HFFc6 (cell line): ENCODE results near the gene MECR. TPM values are rescaled to one million over a fixed set of nuclear protein-coding genes. Genes with fewer than 3 reads are reported as not detected.
A peak's percentile ranks its signal among the peaks of the same experiment; 100 is the strongest.

Source experiments
- DNase-seq: peaks from one replicate; pipeline ENCODE4 v3.0.0-alpha.2; 2018
- H3K27ac Mint-ChIP-seq: 2 replicates; pipeline ENCODE4 v1.8.0; 2020; ENCODE audit warnings: mild to moderate bottlenecking, mixed read lengths
- H3K27me3 Mint-ChIP-seq: 2 replicates; pipeline ENCODE4 v1.8.0; 2021; ENCODE audit warnings: mild to moderate bottlenecking, moderate library complexity, mixed read lengths; ENCODE audit not compliant: insufficient read depth
- H3K36me3 Mint-ChIP-seq: 2 replicates; pipeline ENCODE4 v1.8.0; 2021; ENCODE audit warnings: low read depth, mixed read lengths
- H3K4me1 Mint-ChIP-seq: 2 replicates; pipeline ENCODE4 v1.8.0; 2020; ENCODE audit warnings: low read depth, mixed read lengths
- H3K4me3 Mint-ChIP-seq: 2 replicates; pipeline ENCODE4 v1.8.0; 2020; ENCODE audit warnings: mild to moderate bottlenecking, moderate library complexity, mixed read lengths
- H3K9me3 Mint-ChIP-seq: 2 replicates; pipeline ENCODE4 v1.8.0; 2020; ENCODE audit warnings: mild to moderate bottlenecking, mixed read lengths
- total RNA-seq, 6 experiments: library from RNA; stranded (reverse); fragmentation: NEBNext Ultra II Directional; extraction: Animal tissue kit (Norgen Biotek cat#: 25700); gene quantifications; 2 replicates in 1 of 6; 3 replicates in 5 of 6; pipeline ENCODE4 v1.2.3, GENCODE V29; 2021
- TF ChIP-seq, protein P1 (sequence below): fragments of 200-600 bp; sonication (generic); IDR thresholded peaks from 2 replicates; pipeline ENCODE4 v1.5.0; 2021; ENCODE audit warnings: antibody characterized with exemption, mild to moderate bottlenecking

Gene MECR
- total RNA-seq, 6 experiments from 2014 or later, result 20.5 to 27.1 (median 21.9) TPM

DNA sequence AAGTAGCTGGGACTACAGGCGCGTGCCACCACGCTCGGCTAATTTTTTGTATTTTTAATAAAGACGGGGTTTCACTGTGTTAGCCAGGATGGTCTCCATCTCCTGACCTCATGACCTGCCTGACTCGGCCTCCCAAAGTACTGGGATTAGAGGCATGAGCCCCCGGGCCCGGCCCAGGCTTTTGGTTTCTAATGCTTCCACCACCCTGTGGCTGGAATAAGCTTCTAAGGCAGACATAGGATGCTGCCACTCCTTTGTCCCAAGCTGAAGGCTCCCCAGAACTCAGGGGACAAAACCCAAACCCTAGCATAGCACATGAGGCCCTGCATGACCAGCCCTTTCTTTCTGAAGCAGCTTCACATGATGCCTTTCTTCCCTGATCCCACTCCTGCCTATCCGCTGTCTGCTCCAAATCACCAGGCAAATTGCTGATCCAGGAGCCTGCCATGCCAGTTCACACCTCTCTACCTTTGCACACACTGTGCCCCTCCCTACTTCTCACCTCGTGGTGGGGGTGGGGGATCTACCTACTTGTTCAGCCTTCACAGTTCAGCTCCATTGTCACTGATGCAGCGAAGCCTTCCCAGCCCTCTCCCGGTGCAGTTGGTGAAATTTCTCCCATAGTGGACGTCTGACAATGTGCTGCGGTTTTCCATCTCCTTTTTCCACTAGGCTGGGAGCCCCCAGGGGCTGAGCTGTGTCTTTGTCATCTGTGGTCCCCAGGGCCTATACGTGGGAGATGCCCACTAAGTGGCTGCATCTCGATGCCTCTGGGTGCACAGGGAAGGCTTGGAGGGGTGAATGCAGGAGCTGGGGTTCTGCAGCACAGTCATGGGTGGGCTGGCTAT is 12.5 kb upstream of the MECR start:
- no peaks in the 10 kb centered on the region for H3K9me3 Mint-ChIP-seq
- DNase-seq, result no peak
- H3K4me3 Mint-ChIP-seq, result no peak overlapping the region
- peaks cover 20% of the 10 kb centered on the region for H3K4me1 Mint-ChIP-seq
- no peaks in the 10 kb centered on the region for H3K36me3 Mint-ChIP-seq
- no peak overlapping the region for H3K27ac Mint-ChIP-seq
- peaks cover 4% of the 10 kb centered on the region for H3K27me3 Mint-ChIP-seq
- TF ChIP-seq, protein P1, sequence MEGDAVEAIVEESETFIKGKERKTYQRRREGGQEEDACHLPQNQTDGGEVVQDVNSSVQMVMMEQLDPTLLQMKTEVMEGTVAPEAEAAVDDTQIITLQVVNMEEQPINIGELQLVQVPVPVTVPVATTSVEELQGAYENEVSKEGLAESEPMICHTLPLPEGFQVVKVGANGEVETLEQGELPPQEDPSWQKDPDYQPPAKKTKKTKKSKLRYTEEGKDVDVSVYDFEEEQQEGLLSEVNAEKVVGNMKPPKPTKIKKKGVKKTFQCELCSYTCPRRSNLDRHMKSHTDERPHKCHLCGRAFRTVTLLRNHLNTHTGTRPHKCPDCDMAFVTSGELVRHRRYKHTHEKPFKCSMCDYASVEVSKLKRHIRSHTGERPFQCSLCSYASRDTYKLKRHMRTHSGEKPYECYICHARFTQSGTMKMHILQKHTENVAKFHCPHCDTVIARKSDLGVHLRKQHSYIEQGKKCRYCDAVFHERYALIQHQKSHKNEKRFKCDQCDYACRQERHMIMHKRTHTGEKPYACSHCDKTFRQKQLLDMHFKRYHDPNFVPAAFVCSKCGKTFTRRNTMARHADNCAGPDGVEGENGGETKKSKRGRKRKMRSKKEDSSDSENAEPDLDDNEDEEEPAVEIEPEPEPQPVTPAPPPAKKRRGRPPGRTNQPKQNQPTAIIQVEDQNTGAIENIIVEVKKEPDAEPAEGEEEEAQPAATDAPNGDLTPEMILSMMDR, result no peak

DNA sequence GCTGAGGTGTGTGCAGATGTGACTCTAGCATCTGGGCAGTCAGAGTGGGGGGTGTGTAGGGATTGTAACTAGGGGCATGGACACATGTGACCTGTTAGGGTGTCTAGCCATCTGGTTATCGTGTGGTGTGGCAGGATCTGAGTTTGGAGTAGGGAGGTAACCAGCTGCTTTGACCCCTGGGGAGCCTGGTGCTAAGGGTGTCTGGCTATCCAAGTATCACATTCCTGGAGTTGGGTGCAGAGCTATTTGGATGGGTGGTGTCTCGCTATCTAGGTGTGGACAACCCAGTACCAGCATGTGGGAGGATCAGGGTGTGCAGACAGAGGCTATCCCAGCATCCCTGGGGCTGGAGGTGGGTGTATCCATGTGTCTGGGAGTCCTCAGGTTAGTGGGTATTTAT is 10.3 kb upstream of the MECR start:
- Mint-ChIP-seq H3K9me3 (no peaks in the 10 kb centered on the region), H3K27ac (no peak overlapping the region), H3K4me3 (no peak overlapping the region), H3K36me3 (no peaks in the 10 kb centered on the region), H3K4me1 (peaks cover 30% of the 10 kb centered on the region), H3K27me3 (peaks cover 6% of the 10 kb centered on the region)
- TF ChIP-seq, protein P1, result no peak
- no peak for DNase-seq

DNA sequence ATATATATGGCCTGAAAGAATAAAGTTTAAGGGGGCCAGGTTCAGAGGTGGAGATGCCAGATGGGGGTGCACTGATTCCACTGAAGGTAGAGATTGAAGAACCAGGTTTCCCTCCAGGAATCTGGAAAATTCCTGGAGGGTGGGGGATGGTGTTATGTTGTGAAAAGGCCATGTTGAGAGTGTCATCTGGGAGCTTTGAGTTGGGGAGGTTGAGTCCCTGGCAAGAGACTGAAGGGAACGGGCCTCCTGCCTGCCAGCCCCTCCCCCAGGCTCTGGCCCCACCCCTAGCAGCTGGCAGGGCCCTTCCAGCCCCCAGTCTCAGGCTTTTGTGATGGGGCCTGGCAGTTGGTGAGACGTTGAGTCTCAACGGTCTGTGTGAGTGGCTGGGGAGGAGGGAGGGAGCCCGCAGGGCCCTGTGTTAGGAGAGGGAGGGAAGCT is 9.7 kb upstream of the MECR start:
- H3K9me3 Mint-ChIP-seq, result no peaks in the 10 kb centered on the region
- H3K27ac Mint-ChIP-seq, result no peak overlapping the region
- TF ChIP-seq, protein P1, result peak; percentile 41
- H3K4me3 Mint-ChIP-seq, result no peak overlapping the region
- H3K27me3 Mint-ChIP-seq, result peaks cover 6% of the 10 kb centered on the region
- H3K36me3 Mint-ChIP-seq, result no peaks in the 10 kb centered on the region
- H3K4me1 Mint-ChIP-seq, result peaks cover 30% of the 10 kb centered on the region
- no peak for DNase-seq

DNA sequence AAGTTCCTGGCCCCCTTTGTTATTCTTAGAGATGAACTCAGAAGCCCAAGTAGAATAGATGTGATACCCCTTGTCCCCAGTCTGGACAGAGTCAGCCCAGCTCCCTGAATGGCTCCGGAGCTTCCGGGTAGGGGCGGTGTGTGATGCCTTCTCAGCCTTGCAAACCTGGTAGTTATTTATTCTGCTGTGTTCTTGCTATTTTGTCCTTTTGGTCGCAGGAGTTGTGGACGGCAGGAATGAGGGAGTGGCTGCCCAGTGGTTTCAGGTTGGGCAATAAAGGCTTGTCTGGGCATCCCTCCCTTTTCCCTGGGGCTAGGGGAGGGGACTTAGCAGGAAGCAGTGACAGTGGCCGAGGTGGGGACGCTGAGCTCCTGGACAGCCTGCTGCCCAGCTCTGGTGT is 8.4 kb upstream of the MECR start:
- Mint-ChIP-seq H3K9me3 (no peaks in the 10 kb centered on the region), H3K36me3 (no peaks in the 10 kb centered on the region), H3K27ac (no peak overlapping the region), H3K27me3 (peaks cover 6% of the 10 kb centered on the region), H3K4me1 (peaks cover 30% of the 10 kb centered on the region), H3K4me3 (peak overlapping the region; percentile 56; the same call in 1 of the 2 replicates)
- no peak for DNase-seq
- TF ChIP-seq, protein P1, result no peak

DNA sequence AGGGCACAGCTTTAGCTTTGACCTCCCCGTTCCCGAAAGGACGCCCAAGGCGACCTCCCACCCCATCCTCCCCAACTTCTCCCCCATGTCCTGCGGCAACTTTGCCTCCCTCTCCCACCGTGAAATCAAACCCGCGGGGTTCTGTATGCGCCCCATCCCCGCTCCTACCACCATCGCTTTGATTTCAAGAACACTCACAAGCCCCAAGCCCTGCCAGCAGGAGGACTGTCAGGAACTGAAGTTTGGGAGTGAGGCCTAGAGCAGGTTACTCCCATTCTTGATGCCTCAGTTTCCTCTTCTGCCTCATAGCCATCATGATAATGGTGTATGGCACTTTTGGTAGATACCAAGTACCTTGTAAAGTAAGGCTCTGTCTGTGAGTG is 7.9 kb upstream of the MECR start:
- peak overlapping the region; percentile 5; the same call in 1 of the 2 replicates for H3K27ac Mint-ChIP-seq
- TF ChIP-seq, protein P1, result no peak
- peaks cover 30% of the 10 kb centered on the region for H3K4me1 Mint-ChIP-seq
- no peaks in the 10 kb centered on the region for H3K36me3 Mint-ChIP-seq
- no peak for DNase-seq
- no peaks in the 10 kb centered on the region for H3K9me3 Mint-ChIP-seq
- H3K27me3 Mint-ChIP-seq, result peaks cover 8% of the 10 kb centered on the region
- H3K4me3 Mint-ChIP-seq, result peak overlapping the region; percentile 56
